Limb (tissue), 2 donors: Measurements from ENCODE around the gene RMI2.
A peak's percentile ranks its signal among the peaks of the same experiment; 100 is the strongest.
"Not testable (repeated sequence)": the region's sequence is repeated elsewhere in the genome, so short reads cannot be mapped to it uniquely, and the experiment has no call there.

Source experiments
- DNase-seq, 2 donors: peaks; one replicate each; pipeline ENCODE4 v3.0.0-alpha.2; 2016; ENCODE audit errors: extremely low spot score in 2 of 2

The RMI2 gene

DNA sequence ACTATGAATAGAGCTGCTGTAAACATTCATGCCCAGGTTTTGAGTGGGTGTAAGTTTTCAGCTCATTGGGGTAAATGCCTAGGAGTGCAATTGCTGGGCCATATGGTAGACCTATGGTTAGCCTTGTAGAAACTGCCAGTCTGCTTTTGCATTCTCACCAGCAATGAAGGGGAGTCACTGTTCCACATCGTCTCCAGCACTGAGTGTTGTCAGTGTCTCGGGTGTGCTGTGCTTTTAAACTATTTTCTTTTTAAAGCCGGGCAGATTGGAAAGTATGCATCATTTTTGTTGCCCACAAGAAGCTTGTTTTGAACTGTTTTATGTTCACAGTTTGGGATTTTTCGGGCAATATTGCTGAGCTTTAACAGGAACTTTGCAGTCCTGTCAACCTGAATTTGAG, 7.9 kb downstream of the RMI2 start:
- DNase-seq: no peak

GRCh38 chr16:11354407-11354732, 9.1 kb downstream of the RMI2 start:
- DNase-seq: no peak

DNA sequence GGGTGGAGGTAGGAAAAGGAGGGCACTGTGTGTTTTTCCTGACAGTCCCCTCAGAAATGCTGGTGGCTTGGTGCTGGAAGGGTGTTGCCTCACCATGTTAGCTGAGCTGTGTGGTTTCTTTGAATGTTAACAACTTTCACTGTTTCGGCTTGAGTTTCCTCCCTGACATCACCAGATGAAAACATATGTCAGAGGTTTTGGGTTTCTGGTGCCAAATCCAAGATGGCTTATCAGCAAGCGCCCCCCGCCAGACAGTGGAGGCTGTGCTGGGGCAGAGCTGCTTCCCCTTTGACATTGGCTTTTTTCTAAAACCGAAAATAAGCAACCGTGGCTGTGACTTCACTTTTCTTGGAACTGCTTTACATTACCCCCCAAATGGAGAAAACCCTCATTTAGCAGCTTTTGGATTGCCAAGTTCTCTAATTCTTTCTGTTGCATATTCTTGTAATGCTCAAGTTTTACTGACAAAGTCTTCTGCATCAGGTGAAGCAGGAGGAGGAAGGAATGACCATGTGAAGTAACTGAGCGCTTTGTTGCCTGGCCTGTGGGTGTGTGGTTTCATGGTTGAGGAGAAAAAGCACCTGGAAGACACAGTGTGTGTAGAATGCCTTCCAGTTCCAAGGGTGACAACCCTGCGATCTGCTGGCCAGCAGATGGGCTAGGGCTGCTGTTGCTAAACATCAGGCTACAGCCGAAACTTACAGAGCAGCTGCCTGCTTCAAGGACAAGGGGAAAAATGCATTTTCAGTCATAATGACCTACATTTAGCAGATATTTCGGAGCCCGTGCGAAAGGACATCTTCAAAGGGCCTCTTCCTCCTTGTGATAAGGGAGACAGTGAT, 9.7 kb downstream of the RMI2 start:
- DNase-seq: no peak

DNA sequence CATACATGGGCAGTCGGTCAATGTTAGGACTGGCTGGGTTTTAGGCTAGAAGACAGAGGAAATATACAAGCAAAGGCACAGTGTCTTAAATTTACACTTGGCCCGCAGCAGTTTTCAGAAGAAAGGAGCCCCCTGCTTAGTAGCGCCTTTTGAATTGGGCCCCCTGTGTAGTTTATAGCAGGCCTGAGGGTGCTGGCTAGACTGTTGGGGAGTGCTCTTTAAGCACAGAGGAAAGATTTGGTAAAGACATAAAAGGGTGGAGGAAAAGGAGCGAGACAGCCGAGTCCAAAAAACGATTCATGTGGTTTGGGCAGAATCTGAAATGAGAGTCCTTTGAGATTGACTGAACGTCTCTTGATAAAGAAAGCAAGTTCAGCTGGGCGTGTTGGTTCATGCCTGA, 10.6 kb downstream of the RMI2 start:
- DNase-seq: no peak

DNA sequence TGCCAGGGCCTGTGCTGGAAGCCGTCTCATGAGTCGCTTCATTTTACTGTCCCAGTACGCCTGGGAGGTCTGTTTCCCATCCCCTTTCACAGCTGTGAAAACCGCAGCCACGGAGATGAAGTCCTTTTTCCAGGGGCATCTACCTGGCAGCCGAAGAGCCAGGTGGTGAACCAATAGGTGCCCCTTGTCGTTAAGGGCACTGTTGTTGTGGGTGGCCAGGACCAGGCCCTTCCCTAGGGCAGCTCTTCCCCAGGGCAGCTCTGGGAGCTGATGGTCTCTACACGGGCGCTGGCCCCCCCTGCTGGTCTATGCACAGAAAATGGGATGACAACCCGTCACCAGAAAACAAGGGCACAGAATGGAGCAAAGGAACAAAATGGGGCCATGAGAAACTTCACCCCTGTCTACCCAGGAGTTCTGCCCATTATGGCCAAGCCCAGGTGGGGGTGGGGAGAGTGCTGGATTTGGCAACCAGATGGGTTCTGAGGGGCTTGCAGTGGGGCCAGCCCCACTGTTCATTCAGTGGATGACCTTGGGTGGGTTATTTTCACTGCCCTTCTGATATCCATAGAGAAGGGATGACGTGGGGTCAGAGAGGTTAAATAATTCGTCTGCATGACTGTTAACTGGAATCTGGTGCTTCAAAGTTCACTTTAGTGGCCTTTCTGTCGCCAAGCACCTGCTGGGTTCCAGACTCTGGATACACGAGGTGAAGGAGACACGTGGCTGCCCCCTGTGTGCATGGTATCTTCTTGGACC, 11.5 kb downstream of the RMI2 start:
- DNase-seq: peak in 1 of 2 donors; percentile 69

- DNase-seq: no peak
Observed at GRCh38 chr16:11358531-11358930, 13.3 kb downstream of the RMI2 start.

- no peak for DNase-seq
Observed at GRCh38 chr16:11359370-11359769, 14.1 kb downstream of the RMI2 start.

- DNase-seq: no peak
Observed at GRCh38 chr16:11360641-11361373, 15.5 kb downstream of the RMI2 start.

- DNase-seq: no peak
Observed at GRCh38 chr16:11361701-11362451, 16.6 kb downstream of the RMI2 start.

DNA sequence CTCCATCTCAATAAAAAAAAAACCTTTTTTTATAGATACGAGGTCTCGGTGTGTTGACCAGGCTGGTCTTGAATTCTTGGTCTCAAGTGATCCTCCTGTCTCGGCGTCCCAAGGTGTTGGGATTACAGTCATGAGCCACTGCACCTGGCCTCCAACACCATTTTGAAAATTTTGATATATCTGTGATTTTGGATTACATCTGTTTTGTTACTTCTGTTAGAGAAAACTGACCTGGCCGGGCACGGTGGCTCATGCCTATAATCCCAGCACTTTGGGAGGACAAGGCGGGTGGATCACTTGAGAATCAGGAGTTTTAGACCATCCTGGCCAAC, 18.6 kb downstream of the RMI2 start:
- DNase-seq: no peak

DNA sequence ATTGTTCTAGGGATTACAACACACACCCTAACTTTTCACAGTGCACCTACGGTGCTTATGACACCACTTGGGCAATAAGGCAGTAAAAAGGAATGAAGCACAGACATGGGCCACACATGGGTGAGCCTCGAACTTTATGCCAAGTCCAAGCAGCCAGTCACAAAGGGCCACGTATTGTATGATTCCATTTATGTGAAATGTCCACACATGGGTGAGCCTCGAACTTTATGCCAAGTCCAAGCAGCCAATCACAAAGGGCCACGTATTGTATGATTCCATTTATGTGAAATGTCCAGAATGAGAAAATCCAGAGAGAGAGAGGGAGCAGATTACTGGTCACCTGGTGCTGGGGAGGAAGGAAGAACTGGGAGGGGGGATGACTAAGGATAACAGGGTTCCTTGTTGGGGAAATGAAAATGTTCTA, 22.2 kb downstream of the RMI2 start:
- no peak for DNase-seq

GRCh38 chr16:11370084-11370931, 25.0 kb downstream of the RMI2 start:
- no peak for DNase-seq

DNA sequence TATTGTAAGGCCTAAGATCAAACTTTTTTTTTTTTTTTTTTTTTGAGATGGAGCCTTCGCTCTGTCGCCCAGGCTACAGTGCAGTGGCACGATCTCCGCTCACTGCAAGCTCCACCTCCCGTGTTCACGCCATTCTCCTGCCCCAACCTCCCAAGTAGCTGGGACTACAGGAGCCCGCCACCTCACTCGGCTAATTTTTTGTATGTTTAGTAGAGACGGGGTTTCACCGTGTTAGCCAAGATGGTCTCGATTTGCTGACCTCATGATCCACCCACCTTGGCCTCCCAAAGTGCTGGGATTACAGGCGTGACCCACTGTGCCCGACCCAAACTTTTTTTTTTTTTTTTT, 25.6 kb downstream of the RMI2 start:
- DNase-seq: not testable (repeated sequence)

GRCh38 chr16:11372073-11372828, 27.0 kb downstream of the RMI2 start:
- no peak for DNase-seq

DNA sequence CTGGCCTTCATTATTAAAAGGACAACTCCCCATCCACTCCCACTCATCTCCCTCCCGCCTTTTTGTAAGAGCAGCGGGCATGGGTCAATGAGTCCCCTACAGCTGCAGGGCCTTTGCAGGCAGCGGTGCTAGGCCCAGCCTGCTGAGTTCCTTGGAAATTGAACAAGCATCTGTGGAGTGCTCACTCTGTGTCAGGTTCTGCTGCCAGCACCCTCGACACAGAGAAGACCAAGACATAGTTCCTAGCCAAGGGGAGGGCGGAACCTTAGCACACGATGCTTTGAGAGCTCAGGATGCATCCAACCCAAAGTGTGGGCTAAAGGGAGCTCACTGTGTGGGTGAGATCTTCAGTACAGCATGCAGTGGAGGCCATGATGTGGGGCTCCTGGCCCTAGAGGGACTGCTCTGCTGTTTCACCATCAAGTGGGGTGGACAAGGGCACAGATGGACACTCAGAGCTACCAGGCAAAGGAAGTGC, 27.6 kb downstream of the RMI2 start:
- no peak for DNase-seq

DNA sequence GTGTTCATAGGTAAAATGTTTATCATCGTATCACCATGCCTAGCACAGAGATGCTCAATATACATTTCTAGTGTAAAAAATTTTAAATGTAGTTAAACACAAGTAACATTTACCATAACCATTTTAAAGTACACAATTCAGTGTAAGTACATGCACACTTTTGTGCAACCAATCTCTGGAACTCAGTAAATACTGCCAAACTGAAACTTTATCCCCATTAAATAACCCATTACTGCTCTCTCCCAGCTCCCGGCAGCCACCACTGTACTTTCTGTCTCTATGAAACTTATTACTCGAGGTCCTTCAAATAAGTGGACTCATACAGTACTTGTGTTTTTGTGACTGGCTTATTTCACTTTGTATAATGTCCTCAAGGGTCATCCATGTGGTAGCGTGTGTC, 29.0 kb downstream of the RMI2 start:
- DNase-seq: no peak

GRCh38 chr16:11377154-11377553, 31.9 kb downstream of the RMI2 start:
- no peak for DNase-seq

DNA sequence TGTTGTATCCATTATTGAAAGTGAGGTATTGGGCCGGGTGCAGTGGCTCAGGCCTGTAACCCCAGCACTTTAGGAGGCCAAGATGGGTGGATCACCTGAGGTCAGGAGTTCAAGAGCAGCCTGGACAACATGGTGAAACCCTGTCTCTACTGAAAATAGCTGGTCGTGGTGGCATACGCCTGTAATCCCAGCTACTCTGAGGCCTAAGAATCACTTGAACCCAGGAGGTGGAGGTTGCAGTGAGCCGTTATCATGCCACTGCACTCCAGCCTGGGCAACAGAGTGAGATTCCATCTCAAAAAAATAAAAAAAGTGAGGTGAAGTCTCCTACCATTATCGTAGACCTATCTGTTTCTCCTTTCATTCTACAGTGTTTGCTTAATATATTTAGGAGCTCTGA, 33.7 kb downstream of the RMI2 start:
- not testable (repeated sequence) for DNase-seq

DNA sequence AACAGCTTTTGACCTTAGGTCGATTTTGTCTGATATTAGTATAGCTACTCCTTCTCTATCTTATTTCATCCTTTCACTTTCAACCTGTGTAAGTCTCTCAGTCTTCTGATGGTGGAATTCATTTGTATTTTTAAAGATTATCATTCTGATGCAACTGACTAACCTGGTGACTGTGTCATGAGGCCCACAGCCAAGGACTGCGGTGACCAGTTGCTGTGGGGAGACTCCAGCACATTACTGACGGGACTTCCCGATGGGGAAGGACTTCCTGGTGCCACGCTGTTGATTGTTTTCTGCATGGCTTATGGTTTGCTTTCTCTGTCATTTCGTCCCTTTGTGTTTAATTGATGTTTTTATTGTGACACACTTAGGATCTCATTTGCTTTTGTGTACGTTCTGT, 34.2 kb downstream of the RMI2 start:
- no peak for DNase-seq

DNA sequence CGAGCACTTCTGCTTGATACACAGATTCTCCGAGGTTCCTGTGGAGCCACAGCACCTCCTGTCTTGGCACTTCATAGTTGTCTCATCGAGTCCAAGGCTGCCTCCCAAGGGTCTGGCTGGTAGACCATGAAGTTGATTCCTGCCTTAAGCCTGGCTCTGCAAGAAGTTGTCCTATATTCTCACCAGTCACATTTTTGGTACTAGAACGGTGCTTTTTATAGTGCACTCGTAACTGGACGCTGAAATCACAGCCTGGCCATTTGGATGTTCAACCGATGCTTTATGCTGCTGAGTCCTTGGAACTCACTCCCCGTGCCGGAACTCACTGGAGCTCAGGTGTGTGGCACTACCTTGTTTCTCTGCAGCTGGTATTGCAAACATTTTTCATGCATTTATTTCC, 35.6 kb downstream of the RMI2 start:
- no peak for DNase-seq
